ENCODE measurements around the gene FDXR. TPM values are rescaled to one million over a fixed set of nuclear protein-coding genes. Genes with fewer than 3 reads are reported as not detected.

Gene FDXR
- polyA plus RNA-seq, 6 donors from 2014 or later: 1.2 to 6.1 (median 3.9) TPM; not detected in 1

- peaks cover 0 to 2% (median 0%) of the 10 kb centered on the region in 7 donors for H3K9me3 Mint-ChIP-seq
- H3K4me1 Mint-ChIP-seq: peaks cover 18 to 30% (median 22%) of the 10 kb centered on the region in 3 donors
- ATAC-seq (ENCODE audit: low read depth in 2 of 2): no peak
- no peak overlapping the region for H3K4me3 Mint-ChIP-seq
- no peaks in the 10 kb centered on the region for H3K36me3 Mint-ChIP-seq
- H3K27ac Mint-ChIP-seq: no peak overlapping the region
- H3K27me3 Mint-ChIP-seq: peaks cover 57 to 89% (median 87%) of the 10 kb centered on the region in 3 donors
- no peak for DNase-seq
Observed at GRCh38 chr17:74856112-74856511, 16.7 kb downstream of the FDXR start.

GRCh38 chr17:74855323-74855722, 17.5 kb downstream of the FDXR start:
- Mint-ChIP-seq H3K4me1 (peaks cover 18 to 25% (median 21%) of the 10 kb centered on the region in 3 donors), H3K27ac (no peak overlapping the region), H3K9me3 (peaks cover 0 to 4% (median 0%) of the 10 kb centered on the region in 7 donors), H3K36me3 (no peaks in the 10 kb centered on the region), H3K27me3 (peaks cover 61 to 89% (median 88%) of the 10 kb centered on the region in 3 donors), H3K4me3 (no peak overlapping the region)
- no peak for DNase-seq
- ATAC-seq (ENCODE audit: low read depth in 2 of 2): no peak

- peaks cover 0 to 4% (median 0%) of the 10 kb centered on the region in 7 donors for H3K9me3 Mint-ChIP-seq
- no peak overlapping the region for H3K4me3 Mint-ChIP-seq
- peaks cover 15 to 22% (median 18%) of the 10 kb centered on the region in 3 donors for H3K4me1 Mint-ChIP-seq
- ATAC-seq (ENCODE audit: low read depth in 2 of 2): no peak
- no peak overlapping the region for H3K27ac Mint-ChIP-seq
- peaks cover 61 to 89% (median 85%) of the 10 kb centered on the region in 3 donors for H3K27me3 Mint-ChIP-seq
- H3K36me3 Mint-ChIP-seq: no peaks in the 10 kb centered on the region
- no peak for DNase-seq
Observed at GRCh38 chr17:74854792-74855191, 18.0 kb downstream of the FDXR start.

GRCh38 chr17:74853669-74854068, 19.1 kb downstream of the FDXR start:
- no peak for DNase-seq
- Mint-ChIP-seq H3K4me3 (peak overlapping the region in 2 of 8 donors; percentile 40 to 41), H3K4me1 (peaks cover 9 to 14% (median 13%) of the 10 kb centered on the region in 3 donors), H3K27ac (peak overlapping the region in 2 of 6 donors; percentile 33 to 40), H3K9me3 (peaks cover 0 to 4% (median 0%) of the 10 kb centered on the region in 7 donors), H3K27me3 (peaks cover 58 to 87% (median 78%) of the 10 kb centered on the region in 3 donors), H3K36me3 (no peaks in the 10 kb centered on the region)
- ATAC-seq (ENCODE audit: low read depth in 2 of 2): no peak

GRCh38 chr17:74853048-74853397, 19.8 kb downstream of the FDXR start:
- ATAC-seq (ENCODE audit: low read depth in 2 of 2): no peak

GRCh38 chr17:74852237-74853047, 20.4 kb downstream of the FDXR start:
- DNase-seq: no peak
- Mint-ChIP-seq H3K9me3 (peaks cover 0 to 4% (median 0%) of the 10 kb centered on the region in 7 donors), H3K27me3 (peaks cover 49 to 75% (median 72%) of the 10 kb centered on the region in 3 donors), H3K4me3 (peak overlapping the region in 7 of 8 donors; percentile 37 to 84 (median 59)), H3K4me1 (peaks cover 9 to 14% (median 11%) of the 10 kb centered on the region in 3 donors), H3K27ac (no peak overlapping the region), H3K36me3 (no peaks in the 10 kb centered on the region)
- ATAC-seq (ENCODE audit: low read depth in 2 of 2): peak; percentile 75 to 76

More at GRCh38 chr17:74853048-74853397, 19.8 kb downstream of the FDXR start:
- H3K4me3 Mint-ChIP-seq: peak overlapping the region in 4 of 8 donors; percentile 13 to 63 (median 50)
- H3K4me1 Mint-ChIP-seq: peaks cover 9 to 14% (median 11%) of the 10 kb centered on the region in 3 donors
- DNase-seq: no peak
- no peaks in the 10 kb centered on the region for H3K36me3 Mint-ChIP-seq
- H3K9me3 Mint-ChIP-seq: peaks cover 0 to 4% (median 0%) of the 10 kb centered on the region in 7 donors
- H3K27me3 Mint-ChIP-seq: peaks cover 55 to 80% (median 78%) of the 10 kb centered on the region in 3 donors
- H3K27ac Mint-ChIP-seq: no peak overlapping the region

GRCh38 chr17:74851612-74852236, 21.1 kb downstream of the FDXR start:
- Mint-ChIP-seq H3K4me3 (peak overlapping the region in 1 of 8 donors; percentile 3), H3K4me1 (peaks cover 9 to 14% (median 11%) of the 10 kb centered on the region in 3 donors), H3K9me3 (peaks cover 0 to 4% (median 0%) of the 10 kb centered on the region in 7 donors), H3K27me3 (peaks cover 42 to 67% (median 65%) of the 10 kb centered on the region in 3 donors), H3K36me3 (no peaks in the 10 kb centered on the region), H3K27ac (no peak overlapping the region)
- ATAC-seq (ENCODE audit: low read depth in 2 of 2) (no peak), DNase-seq (no peak)

- no peak for DNase-seq
- no peak for ATAC-seq (ENCODE audit: low read depth in 2 of 2)
- H3K27me3 Mint-ChIP-seq: peaks cover 35 to 61% (median 60%) of the 10 kb centered on the region in 3 donors
- H3K9me3 Mint-ChIP-seq: peaks cover 0 to 4% (median 0%) of the 10 kb centered on the region in 7 donors
- H3K27ac Mint-ChIP-seq: no peak overlapping the region
- peak overlapping the region in 1 of 8 donors; percentile 45 for H3K4me3 Mint-ChIP-seq
- H3K4me1 Mint-ChIP-seq: peaks cover 9 to 14% (median 11%) of the 10 kb centered on the region in 3 donors
- no peaks in the 10 kb centered on the region for H3K36me3 Mint-ChIP-seq
Observed at GRCh38 chr17:74850914-74851313, 21.9 kb downstream of the FDXR start.

GRCh38 chr17:74850310-74850709, 22.5 kb downstream of the FDXR start:
- Mint-ChIP-seq H3K4me1 (peaks cover 9 to 14% (median 11%) of the 10 kb centered on the region in 3 donors), H3K27me3 (peaks cover 32 to 61% (median 60%) of the 10 kb centered on the region in 3 donors)

GRCh38 chr17:74848656-74849399, 24.0 kb downstream of the FDXR start:
- no peak overlapping the region for H3K4me3 Mint-ChIP-seq
- peaks cover 24 to 56% (median 54%) of the 10 kb centered on the region in 3 donors for H3K27me3 Mint-ChIP-seq
- DNase-seq: no peak
- peaks cover 9 to 17% (median 10%) of the 10 kb centered on the region in 3 donors for H3K4me1 Mint-ChIP-seq
- ATAC-seq (ENCODE audit: low read depth in 2 of 2): no peak
- no peaks in the 10 kb centered on the region for H3K36me3 Mint-ChIP-seq
- peaks cover 0 to 4% (median 0%) of the 10 kb centered on the region in 7 donors for H3K9me3 Mint-ChIP-seq
- H3K27ac Mint-ChIP-seq: peak overlapping the region in 1 of 6 donors; percentile 66

More at GRCh38 chr17:74850310-74850709, 22.5 kb downstream of the FDXR start:
- DNase-seq: no peak
- Mint-ChIP-seq H3K4me3 (peak overlapping the region in 1 of 8 donors; percentile 19), H3K36me3 (no peaks in the 10 kb centered on the region), H3K27ac (no peak overlapping the region), H3K9me3 (peaks cover 0 to 4% (median 0%) of the 10 kb centered on the region in 7 donors)
- no peak for ATAC-seq (ENCODE audit: low read depth in 2 of 2)

GRCh38 chr17:74846621-74847020, 26.2 kb downstream of the FDXR start:
- peaks cover 9 to 14% (median 11%) of the 10 kb centered on the region in 3 donors for H3K4me1 Mint-ChIP-seq
- DNase-seq: no peak
- no peak for ATAC-seq (ENCODE audit: low read depth in 2 of 2)
- H3K27me3 Mint-ChIP-seq: peaks cover 22 to 49% (median 44%) of the 10 kb centered on the region in 3 donors
- peaks cover 0 to 4% (median 0%) of the 10 kb centered on the region in 7 donors for H3K9me3 Mint-ChIP-seq
- no peak overlapping the region for H3K27ac Mint-ChIP-seq
- H3K4me3 Mint-ChIP-seq: no peak overlapping the region
- no peaks in the 10 kb centered on the region for H3K36me3 Mint-ChIP-seq

- Mint-ChIP-seq H3K4me1 (peaks cover 17 to 25% (median 23%) of the 10 kb centered on the region in 3 donors), H3K4me3 (peak overlapping the region in 5 of 8 donors; percentile 38 to 60 (median 50)), H3K27me3 (peaks cover 21 to 24% (median 23%) of the 10 kb centered on the region in 3 donors), H3K36me3 (no peaks in the 10 kb centered on the region), H3K9me3 (no peaks in the 10 kb centered on the region), H3K27ac (peak overlapping the region in 1 of 6 donors; percentile 80)
- ATAC-seq (ENCODE audit: low read depth in 2 of 2) (no peak), DNase-seq (no peak)
Observed at GRCh38 chr17:74843352-74843627, 29.5 kb downstream of the FDXR start.

Data from naive B cell (primary cell).